Cortex of kidney (tissue), 1 donor: Measurements from ENCODE around the gene S100A9.
"Not testable (repeated sequence)": the region's sequence is repeated elsewhere in the genome, so short reads cannot be mapped to it uniquely, and the experiment has no call there.

Experiments used
- DNase-seq: peaks from one replicate; lab custom pipeline; 2025; lab: John Stamatoyannopoulos, UW

Gene S100A9

DNA sequence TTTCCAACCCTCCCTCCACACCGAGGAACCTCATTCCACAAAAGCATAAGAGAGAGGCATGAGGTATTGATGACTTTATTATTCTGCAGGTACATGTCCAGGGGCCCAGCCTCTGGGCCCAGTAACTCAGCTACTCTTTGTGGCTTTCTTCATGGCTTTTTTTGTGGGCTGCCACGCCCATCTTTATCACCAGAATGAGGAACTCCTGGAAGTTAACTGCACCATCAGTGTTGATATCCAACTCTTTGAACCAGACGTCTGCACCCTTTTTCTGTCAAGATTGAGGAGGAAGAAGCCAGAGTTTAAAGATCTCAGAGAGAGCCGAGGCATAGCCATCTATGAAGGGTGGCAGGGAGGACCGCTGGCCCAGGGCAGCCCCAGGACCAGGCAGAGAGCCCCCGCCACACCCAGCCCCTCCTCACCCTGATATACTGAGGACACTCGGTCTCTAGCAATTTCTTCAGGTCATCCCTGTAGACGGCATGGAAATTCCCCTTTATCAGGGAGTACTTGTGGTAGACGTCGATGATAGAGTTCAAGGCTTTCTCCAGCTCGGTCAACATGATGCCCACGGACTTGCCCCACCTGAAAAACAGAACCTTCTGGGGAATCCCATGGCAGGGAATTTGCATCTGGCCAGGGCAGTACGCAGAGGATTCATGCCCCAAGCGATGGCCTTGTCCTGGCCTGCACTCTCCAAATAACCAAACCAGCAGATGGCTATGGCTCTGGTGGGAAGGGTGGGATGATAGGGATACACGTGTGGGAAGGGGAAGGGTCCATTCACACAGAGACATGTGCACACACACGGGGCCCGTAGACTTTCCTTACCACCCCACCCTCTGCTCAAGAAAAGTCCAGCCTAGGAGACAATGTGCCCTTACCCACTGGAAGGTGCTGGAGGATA lies 32.6 kb downstream of the S100A9 start:
- DNase-seq = no peak

DNA sequence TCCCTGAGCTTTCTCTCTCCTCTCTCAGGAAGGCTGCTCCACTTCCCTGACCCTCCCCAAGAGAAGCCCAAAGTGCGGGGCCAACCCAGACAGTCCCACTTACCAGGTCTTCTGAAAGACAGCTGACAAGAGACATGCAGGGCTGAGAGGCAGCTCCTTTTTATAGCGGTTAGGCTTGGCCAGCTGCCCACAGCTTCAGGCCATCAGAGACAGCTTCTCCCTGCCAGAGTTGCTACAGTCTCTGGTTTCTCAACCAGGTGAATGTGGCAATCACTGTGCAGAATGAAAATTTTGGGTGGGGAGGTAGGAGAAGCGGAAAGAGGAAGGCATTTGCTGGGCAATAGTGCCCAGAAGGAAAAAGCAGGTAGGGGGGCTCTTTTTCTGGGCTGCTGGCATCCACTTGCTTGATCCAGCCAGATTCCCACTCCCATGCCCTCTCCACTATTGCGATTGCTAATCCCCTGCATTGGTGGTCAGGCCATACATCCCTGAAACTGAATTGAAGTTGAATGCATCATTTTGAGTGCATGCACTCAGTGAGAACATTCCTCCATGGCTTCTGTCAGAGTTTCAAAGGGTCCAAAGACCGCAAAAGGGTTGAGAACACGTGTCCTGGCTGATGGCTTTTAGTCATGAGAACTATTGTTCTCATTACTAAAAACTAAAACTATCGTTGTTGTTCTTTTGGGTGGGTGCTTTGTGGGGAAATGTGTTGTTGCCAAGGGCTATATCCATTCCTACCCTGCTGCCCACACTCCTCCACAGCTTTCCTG lies 33.5 kb downstream of the S100A9 start, which contains the start of gene S100A8:
Gene S100A8 (minus strand): TSS at position 136 of the 773 bp plus-strand sequence. CDS start 538 bp downstream, outside the sequence.
- DNase-seq = no peak

GRCh38 chr1:153392258-153392657 lies 34.6 kb downstream of the S100A9 start:
- DNase-seq = no peak

DNA sequence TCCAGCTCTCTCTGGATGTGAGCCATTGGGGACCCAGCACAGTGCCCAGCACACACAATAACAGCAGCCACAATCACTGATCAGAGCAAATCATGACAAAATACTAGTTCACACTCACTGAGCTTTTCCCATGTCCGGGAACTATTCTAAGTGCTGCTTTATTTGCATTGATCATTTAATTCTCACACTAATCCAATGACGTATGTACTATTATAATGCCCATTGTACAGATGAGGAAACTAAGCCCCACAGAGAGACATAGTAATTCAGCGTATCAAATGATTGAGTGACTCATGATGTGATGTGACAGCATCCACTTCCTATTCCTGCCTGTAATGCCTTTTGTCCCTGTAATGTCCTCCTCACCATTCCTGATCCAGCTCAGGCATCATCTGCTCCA lies 35.2 kb downstream of the S100A9 start:
- DNase-seq = no peak

DNA sequence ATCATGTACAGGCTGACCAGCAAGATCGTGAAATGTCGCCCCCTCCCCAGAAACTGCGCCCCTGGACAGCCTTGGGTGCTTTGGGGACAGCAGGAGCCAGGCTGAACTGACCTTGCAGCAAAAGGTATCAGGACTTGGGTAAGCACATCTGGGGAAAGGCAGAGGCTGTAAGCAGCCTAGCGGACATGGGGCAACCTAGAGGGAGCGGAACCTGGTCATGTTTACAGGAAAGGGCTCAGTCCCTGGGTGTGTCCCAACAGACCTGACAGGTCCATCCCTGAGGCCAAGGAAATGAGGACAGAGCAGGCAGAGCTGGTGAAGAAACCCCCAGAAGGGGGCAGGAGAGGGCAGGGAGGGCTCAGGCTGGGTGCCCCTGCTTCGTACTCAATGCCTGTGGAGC lies 36.3 kb downstream of the S100A9 start:
- DNase-seq = no peak

DNA sequence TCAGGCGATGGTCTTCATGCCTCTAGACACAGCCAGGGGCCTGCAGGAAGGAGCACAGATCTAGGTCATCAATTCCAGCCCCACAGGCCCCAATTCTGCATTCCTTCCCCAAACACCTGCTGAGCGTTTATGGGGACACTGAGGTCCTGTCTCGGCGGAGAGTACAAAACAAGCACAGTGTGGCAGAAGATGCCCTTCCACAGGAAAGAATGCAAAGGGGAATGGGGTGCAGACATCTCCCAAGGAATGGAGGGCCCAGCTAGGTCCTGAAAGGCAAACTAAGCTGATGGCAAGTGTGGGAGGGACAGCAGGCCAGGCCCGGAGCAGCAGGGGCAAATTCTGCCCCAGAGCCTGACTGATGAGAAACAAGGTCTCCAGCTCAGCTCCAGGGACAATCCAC lies 36.7 kb downstream of the S100A9 start:
- DNase-seq = no peak

DNA sequence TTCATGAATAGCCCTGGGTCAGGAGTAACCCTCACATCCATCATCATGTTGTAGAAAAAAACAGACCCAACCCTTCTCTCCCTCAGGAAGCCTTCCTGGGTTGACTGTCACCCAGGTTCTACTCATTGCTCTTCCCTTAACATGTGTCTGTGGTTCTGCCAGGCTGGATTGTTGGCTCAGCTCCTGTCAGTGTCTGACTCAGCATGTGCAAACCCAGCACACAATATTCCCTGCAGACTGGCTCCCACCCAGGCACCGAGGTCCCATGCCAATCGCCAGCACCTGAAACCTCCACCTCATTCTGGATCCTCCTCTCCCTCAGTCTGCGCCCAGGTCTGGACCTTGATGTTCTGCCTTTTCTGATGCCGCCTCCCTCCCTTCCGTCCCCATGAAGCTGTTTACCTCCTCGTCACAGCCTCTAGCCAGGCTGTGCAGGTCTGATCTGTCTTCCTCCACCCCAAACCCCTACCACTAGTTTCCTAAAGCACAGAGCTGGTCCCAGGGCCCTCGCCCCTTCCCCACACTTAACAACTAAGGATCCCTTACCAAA lies 37.6 kb downstream of the S100A9 start:
- DNase-seq = no peak

DNA sequence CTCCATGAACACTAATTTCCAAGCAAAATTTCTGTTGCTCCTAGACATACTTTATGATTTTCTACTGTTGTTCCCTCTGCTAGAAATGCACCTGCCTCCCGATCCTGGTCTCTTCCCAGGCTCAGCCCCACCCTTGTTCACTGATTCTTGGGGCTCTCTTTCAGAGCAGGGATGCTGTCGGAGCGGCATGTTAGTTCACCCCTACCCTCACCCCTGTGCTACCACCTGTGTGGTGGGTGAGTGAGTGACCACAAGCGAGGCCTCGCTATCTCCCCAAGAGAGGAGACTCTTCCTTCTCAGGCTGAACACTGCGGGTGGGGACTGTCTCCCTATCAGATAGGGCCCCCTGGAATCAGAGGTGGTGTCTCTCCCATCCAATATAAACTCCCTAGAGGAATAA lies 38.1 kb downstream of the S100A9 start:
- no peak for DNase-seq

- no peak for DNase-seq
These were observed 38.8 kb downstream of the S100A9 start for GRCh38 chr1:153396461-153396860.

GRCh38 chr1:153397051-153397923 lies 39.6 kb downstream of the S100A9 start:
- DNase-seq = no peak

GRCh38 chr1:153397924-153398651 lies 40.4 kb downstream of the S100A9 start:
- no peak for DNase-seq

GRCh38 chr1:153399401-153400055 lies 41.9 kb downstream of the S100A9 start:
- DNase-seq = no peak

GRCh38 chr1:153400244-153400643 lies 42.6 kb downstream of the S100A9 start:
- DNase-seq = no peak

- no peak for DNase-seq
These were observed 43.8 kb downstream of the S100A9 start for GRCh38 chr1:153401461-153401860.

- no peak for DNase-seq
These were observed 44.6 kb downstream of the S100A9 start for GRCh38 chr1:153402226-153402625.

- no peak for DNase-seq
These were observed 45.9 kb downstream of the S100A9 start for GRCh38 chr1:153403421-153404085.

GRCh38 chr1:153404086-153404635 lies 46.5 kb downstream of the S100A9 start:
- no peak for DNase-seq

DNA sequence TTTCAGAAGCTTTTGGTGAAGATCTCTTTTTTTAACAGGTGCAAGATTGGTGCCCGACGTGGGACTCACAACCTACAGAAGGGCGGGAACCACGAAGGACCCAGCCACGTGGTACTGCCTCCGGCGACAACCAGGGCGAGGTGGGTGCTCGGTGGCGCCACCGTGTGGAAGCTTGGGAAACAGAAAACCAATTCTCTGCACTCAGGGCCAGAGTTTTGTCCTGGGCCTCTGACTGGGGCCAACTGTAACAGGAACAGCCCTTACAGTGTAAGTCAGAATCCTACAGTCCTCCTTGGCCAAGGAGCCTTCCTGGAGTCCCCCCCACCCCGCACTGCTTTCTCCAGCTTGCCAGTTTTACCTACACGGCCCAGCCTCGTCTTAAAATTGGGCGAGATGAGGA lies 47.1 kb downstream of the S100A9 start:
- DNase-seq = no peak

DNA sequence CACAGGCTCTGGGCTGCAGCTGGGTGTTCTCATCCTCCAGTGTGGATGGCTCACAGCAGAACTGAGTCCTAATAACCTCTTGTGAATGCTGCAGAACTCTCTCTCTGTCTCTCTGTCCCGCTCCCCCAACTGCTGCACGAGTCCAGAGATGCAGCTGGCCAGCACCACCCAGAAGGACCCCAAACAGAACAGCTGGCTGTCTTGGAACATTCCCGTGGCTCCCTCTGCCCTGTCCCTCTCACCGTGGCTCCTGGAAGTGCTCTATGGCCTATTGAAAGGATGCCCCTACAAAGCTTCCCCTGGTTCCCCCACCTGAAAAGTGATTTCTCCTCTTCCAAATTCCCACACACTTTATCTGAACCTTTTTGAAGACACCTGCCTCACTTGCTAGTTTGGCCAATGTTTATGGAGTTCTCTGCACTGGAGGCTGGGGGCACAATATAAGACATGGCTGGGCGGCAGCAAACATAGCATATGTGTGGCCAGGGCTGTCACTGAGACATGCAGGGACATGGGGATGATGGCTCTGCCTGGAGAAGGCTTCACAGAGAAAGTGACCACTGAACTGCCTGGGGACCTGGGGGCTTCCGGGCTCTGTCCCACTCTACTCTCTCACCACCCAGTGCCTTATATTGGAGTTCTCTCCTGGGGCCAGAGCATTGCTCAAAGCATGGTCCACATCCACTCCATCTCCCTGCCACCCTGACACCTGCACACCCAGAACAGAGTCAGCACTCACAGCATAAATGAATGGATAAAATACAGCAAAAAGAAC lies 48.4 kb downstream of the S100A9 start:
- not testable (repeated sequence) for DNase-seq
